GM06990 (cell line): Measurements from ENCODE around the gene PDE3B.
"Not testable (repeated sequence)": the region's sequence is repeated elsewhere in the genome, so short reads cannot be mapped to it uniquely, and the experiment has no call there.

Source experiments
- DNase-seq: peaks from one replicate; pipeline ENCODE4 v3.0.0-alpha.2; 2011; ENCODE audit not compliant: insufficient read length; ENCODE audit errors: extremely low read depth
- H3K27me3 ChIP-seq: replicated peaks from 2 replicates; pipeline ENCODE4 v1.6.0; 2011; ENCODE audit warnings: low read length; ENCODE audit not compliant: control insufficient read depth, insufficient read depth
- H3K36me3 ChIP-seq: 2 replicates; pipeline ENCODE4 v1.5.1; 2011; ENCODE audit warnings: low read length; ENCODE audit not compliant: control insufficient read depth, insufficient read depth
- H3K4me3 ChIP-seq: replicated peaks from 2 replicates; pipeline ENCODE4 v1.5.1; 2011; ENCODE audit warnings: low read depth, mild to moderate bottlenecking, control low read depth, low read length
- CTCF ChIP-seq: IDR thresholded peaks from 2 replicates; pipeline ENCODE4 v1.5.1; 2011; ENCODE audit warnings: low read length, control low read depth, mild to moderate bottlenecking, inconsistent platforms; ENCODE audit not compliant: insufficient read depth, poor library complexity, severe bottlenecking

Gene PDE3B

DNA sequence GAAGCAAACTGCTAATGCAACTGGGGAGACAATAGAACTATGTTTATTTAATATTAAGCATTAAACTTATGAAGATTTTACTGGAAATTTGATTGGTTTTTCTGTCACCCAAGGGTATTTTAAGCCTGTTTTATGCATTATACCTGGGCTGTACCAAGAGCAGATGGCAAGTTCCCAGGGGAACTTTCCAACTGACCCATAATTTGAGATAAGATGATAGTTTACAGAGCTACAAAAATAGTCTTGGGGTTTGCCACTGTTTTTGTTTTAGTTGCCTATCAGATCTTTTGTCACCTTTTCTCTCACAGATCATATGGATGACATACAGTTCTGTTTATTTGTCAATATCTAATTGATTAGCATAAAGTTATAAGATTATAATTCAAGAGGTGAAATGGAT is 43.9 kb downstream of the PDE3B start:
- Histone ChIP-seq H3K36me3 (no peaks in the 10 kb centered on the region), H3K4me3 (no peak overlapping the region), H3K27me3 (no peaks in the 10 kb centered on the region)
- DNase-seq = no peak
- no peak for TF ChIP-seq CTCF

- Histone ChIP-seq H3K36me3 (no peaks in the 10 kb centered on the region), H3K27me3 (no peaks in the 10 kb centered on the region), H3K4me3 (no peak overlapping the region)
- TF ChIP-seq CTCF = no peak
- DNase-seq = no peak
These were observed 44.5 kb downstream of the PDE3B start for GRCh38 chr11:14687943-14688627.

GRCh38 chr11:14695656-14696055 is 52.1 kb downstream of the PDE3B start:
- DNase-seq, H3K36me3 ChIP-seq, H3K4me3 ChIP-seq, H3K27me3 ChIP-seq: not testable (repeated sequence)

GRCh38 chr11:14698771-14699170 is 55.2 kb downstream of the PDE3B start:
- H3K36me3 ChIP-seq = no peaks in the 10 kb centered on the region
- no peak for TF ChIP-seq CTCF
- DNase-seq = no peak
- no peak overlapping the region for H3K4me3 ChIP-seq
- no peaks in the 10 kb centered on the region for H3K27me3 ChIP-seq

- TF ChIP-seq CTCF = no peak
- no peak for DNase-seq
- H3K27me3 ChIP-seq = no peaks in the 10 kb centered on the region
- H3K4me3 ChIP-seq = no peak overlapping the region
- H3K36me3 ChIP-seq = no peaks in the 10 kb centered on the region
These were observed 57.0 kb downstream of the PDE3B start for GRCh38 chr11:14700593-14700992.

DNA sequence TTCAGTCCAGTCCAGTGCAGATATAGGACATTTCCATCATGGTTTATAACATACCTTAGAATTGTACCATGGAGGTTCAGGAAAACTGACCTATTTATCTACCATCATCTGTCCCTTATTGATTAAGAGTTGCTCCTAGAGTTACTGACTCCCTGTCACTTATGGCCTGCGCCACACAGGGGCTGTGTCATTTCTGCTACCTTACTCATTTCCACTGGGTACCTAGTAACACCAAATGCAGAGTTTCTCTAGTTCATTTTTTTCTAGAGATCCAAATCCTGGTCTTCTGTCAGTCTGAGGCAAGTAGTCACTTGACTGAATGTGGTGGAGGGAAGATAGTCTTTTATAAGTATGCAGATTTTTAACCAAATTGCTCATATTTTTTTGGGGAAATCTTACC is 59.2 kb downstream of the PDE3B start:
- DNase-seq = no peak
- Histone ChIP-seq H3K27me3 (no peaks in the 10 kb centered on the region), H3K4me3 (no peak overlapping the region), H3K36me3 (no peaks in the 10 kb centered on the region)
- no peak for TF ChIP-seq CTCF
